ENCODE measurements around the gene SORCS2.

SORCS2 gene

DNA sequence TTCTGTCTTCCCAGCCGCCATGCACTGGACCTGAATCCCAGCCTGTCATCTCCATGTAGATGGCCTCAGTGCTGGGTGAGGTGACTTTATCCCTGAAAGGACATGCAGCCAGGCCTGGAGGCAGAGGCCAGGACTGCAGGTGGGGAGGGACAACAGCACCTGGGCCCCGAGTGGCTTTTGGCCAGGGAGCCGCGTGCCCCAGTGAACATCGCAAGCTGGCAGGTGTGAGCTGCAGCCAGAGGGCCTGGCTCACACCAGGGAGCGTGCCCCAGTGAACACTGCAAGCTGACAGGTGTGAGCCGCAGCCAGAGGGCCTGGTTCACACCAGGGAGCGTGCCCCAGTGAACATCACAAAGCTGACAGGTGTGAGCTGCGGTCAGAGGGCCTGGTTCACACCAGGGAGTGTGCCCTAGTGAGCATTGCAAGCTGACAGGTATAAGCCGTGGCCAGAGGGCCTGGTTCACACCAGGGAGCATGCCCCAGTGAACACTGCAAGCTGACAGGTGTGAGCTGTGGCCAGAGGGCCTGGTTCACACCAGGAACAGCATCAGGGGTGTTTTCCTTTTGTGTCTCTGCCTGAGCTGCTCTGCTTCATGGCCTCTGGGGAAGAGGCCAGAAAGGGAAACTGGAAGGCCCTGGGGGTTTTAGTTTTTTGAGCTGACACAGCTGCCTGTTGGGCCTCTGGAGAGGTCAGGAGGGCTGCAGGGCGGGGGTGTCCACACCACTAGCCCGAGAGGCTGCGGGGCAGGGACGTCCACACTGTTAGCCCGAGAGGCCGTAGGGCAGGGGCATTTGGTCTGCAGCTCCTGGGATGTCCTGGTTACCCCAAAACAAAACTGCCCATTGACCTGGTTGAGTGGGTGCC lies 265.1 kb downstream of the SORCS2 start:
- H3K4me1 Mint-ChIP-seq (ENCODE audit: low read depth): no peaks in the 10 kb centered on the region
- no peak overlapping the region for H3K27ac Mint-ChIP-seq
- H3K9me3 Mint-ChIP-seq: no peaks in the 10 kb centered on the region
- no peaks in the 10 kb centered on the region for H3K36me3 Mint-ChIP-seq (ENCODE audit: low read depth)
- no peak for DNase-seq (ENCODE audit: low spot score)
- H3K27me3 Mint-ChIP-seq (ENCODE audit: low read depth): no peaks in the 10 kb centered on the region
- H3K4me3 Mint-ChIP-seq: no peak overlapping the region

DNA sequence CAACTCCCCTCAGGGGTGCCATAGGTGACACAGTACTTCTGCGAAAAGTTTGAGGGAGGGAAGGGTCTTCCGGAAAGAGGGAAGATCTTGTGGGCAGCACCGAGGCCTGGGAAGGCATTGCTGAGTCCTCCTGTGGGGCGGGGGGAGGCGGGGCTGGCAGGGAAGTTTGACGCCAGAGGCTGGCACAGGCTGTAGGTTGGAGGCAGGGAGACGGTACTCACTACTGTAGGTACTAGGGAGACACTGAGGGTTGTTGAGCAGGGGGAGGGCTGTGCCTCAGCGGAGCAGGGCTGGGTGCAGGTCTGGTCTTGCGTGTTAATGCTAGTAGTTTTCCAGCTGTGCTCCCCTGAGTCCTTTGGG lies 265.7 kb downstream of the SORCS2 start:
- Mint-ChIP-seq H3K9me3 (no peaks in the 10 kb centered on the region), H3K36me3 (ENCODE audit: low read depth) (no peaks in the 10 kb centered on the region), H3K27me3 (ENCODE audit: low read depth) (no peaks in the 10 kb centered on the region), H3K27ac (no peak overlapping the region), H3K4me3 (no peak overlapping the region), H3K4me1 (ENCODE audit: low read depth) (no peaks in the 10 kb centered on the region)
- no peak for DNase-seq (ENCODE audit: low spot score)

- no peaks in the 10 kb centered on the region for H3K27me3 Mint-ChIP-seq (ENCODE audit: low read depth)
- H3K4me3 Mint-ChIP-seq: no peak overlapping the region
- no peaks in the 10 kb centered on the region for H3K4me1 Mint-ChIP-seq (ENCODE audit: low read depth)
- H3K27ac Mint-ChIP-seq: no peak overlapping the region
- no peak for DNase-seq (ENCODE audit: low spot score)
- H3K9me3 Mint-ChIP-seq: no peaks in the 10 kb centered on the region
- no peaks in the 10 kb centered on the region for H3K36me3 Mint-ChIP-seq (ENCODE audit: low read depth)
These were observed 266.1 kb downstream of the SORCS2 start for GRCh38 chr4:7458477-7458876.

GRCh38 chr4:7459471-7459870 lies 267.1 kb downstream of the SORCS2 start:
- Mint-ChIP-seq H3K9me3 (no peaks in the 10 kb centered on the region), H3K27me3 (ENCODE audit: low read depth) (no peaks in the 10 kb centered on the region), H3K27ac (no peak overlapping the region), H3K4me1 (ENCODE audit: low read depth) (no peaks in the 10 kb centered on the region), H3K4me3 (no peak overlapping the region), H3K36me3 (ENCODE audit: low read depth) (no peaks in the 10 kb centered on the region)
- no peak for DNase-seq (ENCODE audit: low spot score)

- no peaks in the 10 kb centered on the region for H3K27me3 Mint-ChIP-seq (ENCODE audit: low read depth)
- no peaks in the 10 kb centered on the region for H3K36me3 Mint-ChIP-seq (ENCODE audit: low read depth)
- H3K9me3 Mint-ChIP-seq: no peaks in the 10 kb centered on the region
- H3K27ac Mint-ChIP-seq: no peak overlapping the region
- DNase-seq (ENCODE audit: low spot score): no peak
- H3K4me1 Mint-ChIP-seq (ENCODE audit: low read depth): no peaks in the 10 kb centered on the region
- H3K4me3 Mint-ChIP-seq: no peak overlapping the region
These were observed 268.2 kb downstream of the SORCS2 start for GRCh38 chr4:7460566-7460965.

- no peak overlapping the region for H3K4me3 Mint-ChIP-seq
- no peaks in the 10 kb centered on the region for H3K36me3 Mint-ChIP-seq (ENCODE audit: low read depth)
- H3K4me1 Mint-ChIP-seq (ENCODE audit: low read depth): no peaks in the 10 kb centered on the region
- no peaks in the 10 kb centered on the region for H3K9me3 Mint-ChIP-seq
- no peak overlapping the region for H3K27ac Mint-ChIP-seq
- DNase-seq (ENCODE audit: low spot score): no peak
- H3K27me3 Mint-ChIP-seq (ENCODE audit: low read depth): no peaks in the 10 kb centered on the region
These were observed 268.9 kb downstream of the SORCS2 start for GRCh38 chr4:7461230-7461629.

GRCh38 chr4:7462509-7462971 lies 270.2 kb downstream of the SORCS2 start:
- Mint-ChIP-seq H3K27me3 (ENCODE audit: low read depth) (no peaks in the 10 kb centered on the region), H3K4me3 (no peak overlapping the region), H3K9me3 (no peaks in the 10 kb centered on the region), H3K36me3 (ENCODE audit: low read depth) (no peaks in the 10 kb centered on the region), H3K4me1 (ENCODE audit: low read depth) (no peaks in the 10 kb centered on the region), H3K27ac (no peak overlapping the region)
- DNase-seq (ENCODE audit: low spot score): no peak

DNA sequence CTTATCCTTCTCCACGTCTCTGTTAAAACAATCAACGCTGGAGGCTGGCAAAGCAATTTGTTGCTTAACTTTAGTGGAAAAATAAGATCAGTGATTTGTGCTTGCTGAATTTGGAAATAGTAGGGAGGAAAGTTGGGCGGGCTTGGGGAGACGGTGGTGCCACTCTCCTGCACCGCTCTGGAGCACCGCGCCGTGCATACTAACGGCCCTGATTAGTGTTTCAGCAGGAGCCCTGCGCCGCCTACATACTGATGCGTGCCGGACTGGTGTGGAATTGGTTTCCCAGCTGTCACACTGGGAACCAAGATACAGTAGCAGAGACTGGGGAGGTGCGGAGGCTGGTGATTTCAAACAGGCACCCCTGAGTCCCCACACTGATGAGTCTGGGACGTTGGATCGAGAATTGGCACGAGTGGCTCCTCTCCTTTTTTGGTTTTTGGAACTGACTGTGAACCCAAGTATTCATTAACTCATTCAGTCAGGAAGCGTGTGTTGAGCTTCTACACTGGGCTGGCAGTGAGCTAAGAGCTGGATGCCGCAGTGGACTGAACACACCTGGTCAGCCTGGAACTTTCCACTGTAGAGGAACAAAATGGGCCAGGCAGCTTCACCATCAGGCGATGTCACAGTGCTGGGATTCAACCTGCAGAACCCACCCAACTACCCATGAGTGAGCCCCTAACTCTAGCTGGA lies 271.4 kb downstream of the SORCS2 start:
- H3K27ac Mint-ChIP-seq: no peak overlapping the region
- H3K36me3 Mint-ChIP-seq (ENCODE audit: low read depth): no peaks in the 10 kb centered on the region
- DNase-seq (ENCODE audit: low spot score): no peak
- no peaks in the 10 kb centered on the region for H3K27me3 Mint-ChIP-seq (ENCODE audit: low read depth)
- H3K4me1 Mint-ChIP-seq (ENCODE audit: low read depth): no peaks in the 10 kb centered on the region
- no peak overlapping the region for H3K4me3 Mint-ChIP-seq
- H3K9me3 Mint-ChIP-seq: no peaks in the 10 kb centered on the region

DNA sequence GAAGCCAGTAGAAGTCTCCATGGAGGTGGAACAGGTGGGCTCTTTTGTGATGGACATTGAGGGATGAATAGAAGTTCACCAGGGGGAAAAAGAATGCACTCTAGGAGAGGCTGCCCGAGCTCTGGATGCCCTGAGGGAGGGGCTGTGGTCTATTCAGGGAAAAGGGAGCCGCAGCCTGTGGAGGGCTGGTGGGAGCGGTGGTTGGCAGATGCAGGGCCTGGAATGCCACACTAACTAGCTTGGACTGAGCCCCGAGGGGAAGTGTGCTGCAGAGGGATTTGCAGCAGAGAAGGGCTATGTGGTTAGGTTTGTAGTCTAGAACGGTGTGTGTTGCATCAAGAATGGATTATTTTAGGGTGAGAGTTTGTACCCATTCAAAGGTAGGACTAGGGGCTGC lies 271.9 kb downstream of the SORCS2 start:
- H3K27ac Mint-ChIP-seq: no peak overlapping the region
- no peaks in the 10 kb centered on the region for H3K36me3 Mint-ChIP-seq (ENCODE audit: low read depth)
- DNase-seq (ENCODE audit: low spot score): no peak
- H3K4me3 Mint-ChIP-seq: no peak overlapping the region
- H3K9me3 Mint-ChIP-seq: no peaks in the 10 kb centered on the region
- H3K27me3 Mint-ChIP-seq (ENCODE audit: low read depth): no peaks in the 10 kb centered on the region
- H3K4me1 Mint-ChIP-seq (ENCODE audit: low read depth): no peaks in the 10 kb centered on the region

DNA sequence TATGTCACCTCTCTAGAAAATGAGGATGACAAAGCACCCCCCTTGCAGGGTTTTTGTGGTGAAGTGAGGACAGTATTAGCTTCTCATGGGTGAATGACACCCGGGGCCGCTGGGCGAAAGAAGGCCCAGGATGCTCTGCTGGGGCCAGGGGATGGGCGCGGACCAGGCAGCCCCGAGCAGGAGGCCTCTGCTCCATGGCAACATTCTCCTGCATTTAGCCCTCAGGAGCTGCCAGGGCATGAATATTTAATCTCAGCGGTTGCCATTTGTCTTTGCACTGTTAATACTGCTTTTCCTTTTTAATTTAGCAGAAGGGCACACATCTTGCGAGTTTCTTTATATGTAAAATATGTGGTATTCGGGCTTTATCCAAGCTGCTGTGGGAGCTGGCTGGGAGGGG lies 272.7 kb downstream of the SORCS2 start:
- Mint-ChIP-seq H3K36me3 (ENCODE audit: low read depth) (no peaks in the 10 kb centered on the region), H3K27ac (no peak overlapping the region), H3K27me3 (ENCODE audit: low read depth) (no peaks in the 10 kb centered on the region), H3K9me3 (no peaks in the 10 kb centered on the region), H3K4me1 (ENCODE audit: low read depth) (no peaks in the 10 kb centered on the region), H3K4me3 (no peak overlapping the region)
- no peak for DNase-seq (ENCODE audit: low spot score)

GRCh38 chr4:7466215-7466614 lies 273.9 kb downstream of the SORCS2 start:
- Mint-ChIP-seq H3K4me3 (no peak overlapping the region), H3K9me3 (no peaks in the 10 kb centered on the region), H3K27me3 (ENCODE audit: low read depth) (no peaks in the 10 kb centered on the region), H3K36me3 (ENCODE audit: low read depth) (no peaks in the 10 kb centered on the region), H3K4me1 (ENCODE audit: low read depth) (no peaks in the 10 kb centered on the region), H3K27ac (no peak overlapping the region)
- no peak for DNase-seq (ENCODE audit: low spot score)

- Mint-ChIP-seq H3K36me3 (ENCODE audit: low read depth) (no peaks in the 10 kb centered on the region), H3K4me3 (no peak overlapping the region), H3K27me3 (ENCODE audit: low read depth) (no peaks in the 10 kb centered on the region), H3K4me1 (ENCODE audit: low read depth) (no peaks in the 10 kb centered on the region), H3K9me3 (no peaks in the 10 kb centered on the region), H3K27ac (no peak overlapping the region)
- DNase-seq (ENCODE audit: low spot score): no peak
These were observed 274.6 kb downstream of the SORCS2 start for GRCh38 chr4:7466904-7467303.

- H3K4me3 Mint-ChIP-seq: no peak overlapping the region
These were observed 275.1 kb downstream of the SORCS2 start for GRCh38 chr4:7467471-7467870.

DNA sequence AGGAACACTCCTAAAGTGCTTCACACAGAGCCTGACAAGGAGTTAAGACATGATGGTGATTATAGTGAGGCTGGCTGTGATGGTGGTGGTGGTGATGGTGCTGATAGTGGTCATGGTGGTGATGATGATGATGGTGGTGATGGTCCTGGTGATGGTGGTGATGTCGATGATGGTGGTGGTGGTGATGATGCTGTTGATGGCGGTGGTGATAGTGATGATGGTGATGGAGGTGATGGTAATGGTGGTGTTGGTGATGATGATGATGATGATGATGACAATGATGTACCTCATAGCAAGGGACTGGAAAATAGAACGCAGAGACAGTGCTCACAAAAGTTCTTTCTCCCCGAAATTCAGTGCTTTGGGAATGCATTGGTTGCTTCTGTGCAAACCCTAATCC lies 276.7 kb downstream of the SORCS2 start:
- Mint-ChIP-seq H3K36me3 (ENCODE audit: low read depth) (no peaks in the 10 kb centered on the region), H3K9me3 (no peaks in the 10 kb centered on the region), H3K4me3 (no peak overlapping the region), H3K4me1 (ENCODE audit: low read depth) (no peaks in the 10 kb centered on the region), H3K27ac (no peak overlapping the region), H3K27me3 (ENCODE audit: low read depth) (no peaks in the 10 kb centered on the region)
- DNase-seq (ENCODE audit: low spot score): no peak

More at GRCh38 chr4:7467471-7467870, 275.1 kb downstream of the SORCS2 start:
- H3K36me3 Mint-ChIP-seq (ENCODE audit: low read depth): no peaks in the 10 kb centered on the region
- H3K4me1 Mint-ChIP-seq (ENCODE audit: low read depth): no peaks in the 10 kb centered on the region
- no peaks in the 10 kb centered on the region for H3K9me3 Mint-ChIP-seq
- no peaks in the 10 kb centered on the region for H3K27me3 Mint-ChIP-seq (ENCODE audit: low read depth)
- no peak for DNase-seq (ENCODE audit: low spot score)
- H3K27ac Mint-ChIP-seq: no peak overlapping the region
